ENCODE measurements around the gene WDR88. TPM values are rescaled to one million over a fixed set of nuclear protein-coding genes. Genes with fewer than 3 reads are reported as not detected.

Gene WDR88
- total RNA-seq, 1 experiment from 2014 or later: 0.20 TPM

DNA sequence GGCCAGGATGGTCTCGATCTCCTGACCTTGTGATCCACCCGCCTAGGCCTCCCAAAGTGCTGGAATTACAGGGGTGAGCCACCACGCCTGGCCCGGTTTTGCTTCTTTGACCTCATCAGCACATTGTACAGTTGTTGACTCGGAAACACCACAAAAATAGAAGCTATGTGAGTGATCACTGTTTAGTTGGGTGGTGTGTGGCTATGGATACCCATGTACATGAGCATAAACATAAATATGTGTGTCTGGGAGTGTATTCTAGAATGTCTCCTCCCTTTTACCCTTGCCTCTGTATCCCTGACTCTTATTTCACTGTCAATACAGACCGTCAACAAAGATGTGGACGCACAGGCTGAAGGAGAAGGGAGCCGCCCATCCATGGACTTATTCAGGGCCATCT lies 14.4 kb upstream of the WDR88 start:
- no peaks in the 10 kb centered on the region for H3K27me3 Mint-ChIP-seq (ENCODE audit: insufficient read depth, unreplicated experiment)
- no peak for DNase-seq
- Histone ChIP-seq H3K9me3 (no peaks in the 10 kb centered on the region), H3K4me3 (ENCODE audit: low read depth, low read length) (no peak overlapping the region), H3K36me3 (ENCODE audit: control insufficient read depth, insufficient read depth, low read length) (peaks cover 1% of the 10 kb centered on the region), H3K27me3 (replicated peaks; ENCODE audit: control insufficient read depth, insufficient read depth, low read length) (no peaks in the 10 kb centered on the region), H3K4me1 (no peaks in the 10 kb centered on the region)
- POLR2A ChIA-PET: no interaction called here
- no TSS peak for BruUV-seq (replicated peaks)
- CTCF ChIA-PET: no interaction called here
- TF ChIP-seq, protein P1, sequence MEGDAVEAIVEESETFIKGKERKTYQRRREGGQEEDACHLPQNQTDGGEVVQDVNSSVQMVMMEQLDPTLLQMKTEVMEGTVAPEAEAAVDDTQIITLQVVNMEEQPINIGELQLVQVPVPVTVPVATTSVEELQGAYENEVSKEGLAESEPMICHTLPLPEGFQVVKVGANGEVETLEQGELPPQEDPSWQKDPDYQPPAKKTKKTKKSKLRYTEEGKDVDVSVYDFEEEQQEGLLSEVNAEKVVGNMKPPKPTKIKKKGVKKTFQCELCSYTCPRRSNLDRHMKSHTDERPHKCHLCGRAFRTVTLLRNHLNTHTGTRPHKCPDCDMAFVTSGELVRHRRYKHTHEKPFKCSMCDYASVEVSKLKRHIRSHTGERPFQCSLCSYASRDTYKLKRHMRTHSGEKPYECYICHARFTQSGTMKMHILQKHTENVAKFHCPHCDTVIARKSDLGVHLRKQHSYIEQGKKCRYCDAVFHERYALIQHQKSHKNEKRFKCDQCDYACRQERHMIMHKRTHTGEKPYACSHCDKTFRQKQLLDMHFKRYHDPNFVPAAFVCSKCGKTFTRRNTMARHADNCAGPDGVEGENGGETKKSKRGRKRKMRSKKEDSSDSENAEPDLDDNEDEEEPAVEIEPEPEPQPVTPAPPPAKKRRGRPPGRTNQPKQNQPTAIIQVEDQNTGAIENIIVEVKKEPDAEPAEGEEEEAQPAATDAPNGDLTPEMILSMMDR (IDR thresholded peaks at IDR 0.05; ENCODE audit: insufficient read depth in 1 of 2, low read depth in 1 of 2, low read length in 1 of 2, severe bottlenecking in 1 of 2, unreplicated experiment in 1 of 2): no peak
- intact Hi-C loops (cut with micrococcal nuclease; ENCODE audit: unreplicated experiment): loop anchor here (5.0 kb wide), 1 partner anchor 70 kb away; no protein-coding TSS in a partner anchor
- no peaks in the 10 kb centered on the region for H3K9me3 Mint-ChIP-seq (ENCODE audit: unreplicated experiment)
- H3K4me3 Mint-ChIP-seq (ENCODE audit: unreplicated experiment): no peak overlapping the region
- peaks cover 7% of the 10 kb centered on the region for H3K4me1 Mint-ChIP-seq (ENCODE audit: low read depth, unreplicated experiment)
- H3K27ac Mint-ChIP-seq (ENCODE audit: unreplicated experiment): no peak overlapping the region
- H3K36me3 Mint-ChIP-seq (ENCODE audit: insufficient read depth, unreplicated experiment): peaks cover 75% of the 10 kb centered on the region

DNA sequence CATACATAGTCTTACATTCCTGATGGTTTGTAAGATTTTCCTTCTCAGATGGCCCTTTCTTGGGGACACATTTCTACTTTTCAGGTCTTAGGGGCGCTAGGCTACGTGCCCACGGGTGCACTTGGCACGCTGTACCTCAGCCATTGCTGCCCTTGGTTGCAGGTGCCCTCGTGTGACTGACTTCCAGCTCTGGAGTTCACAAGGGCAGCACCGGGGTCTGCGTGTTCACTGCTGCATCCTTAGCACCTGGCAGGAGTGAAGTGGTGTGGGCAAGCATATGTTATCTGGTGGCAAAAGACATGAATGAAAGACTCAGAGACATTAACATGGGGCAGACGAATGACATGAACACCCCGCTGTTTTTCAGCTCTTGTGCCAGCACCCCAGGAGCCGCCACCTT lies 13.3 kb upstream of the WDR88 start:
- peaks cover 7% of the 10 kb centered on the region for H3K4me1 Mint-ChIP-seq (ENCODE audit: low read depth, unreplicated experiment)
- H3K9me3 ChIP-seq: no peaks in the 10 kb centered on the region
- DNase-seq: no peak
- H3K4me1 ChIP-seq: no peaks in the 10 kb centered on the region
- no peaks in the 10 kb centered on the region for H3K27me3 Mint-ChIP-seq (ENCODE audit: insufficient read depth, unreplicated experiment)
- no peak overlapping the region for H3K4me3 Mint-ChIP-seq (ENCODE audit: unreplicated experiment)
- intact Hi-C loops (cut with micrococcal nuclease; ENCODE audit: unreplicated experiment): loop anchor here (1.0 to 5.0 kb wide), 3 partner anchors 71 to 146 kb away; partner anchors contain the start of gene FAAP24
- H3K9me3 Mint-ChIP-seq (ENCODE audit: unreplicated experiment): no peaks in the 10 kb centered on the region
- no peak overlapping the region for H3K4me3 ChIP-seq (ENCODE audit: low read depth, low read length)
- peak overlapping the region; percentile 54 for H3K27ac Mint-ChIP-seq (ENCODE audit: unreplicated experiment)
- BruUV-seq (replicated peaks): no TSS peak
- CTCF ChIA-PET: interaction anchor here (0.7 to 1.0 kb wide), 2 partner anchors 34 to 66 kb away, joined by 3 read pairs; no protein-coding TSS in a partner anchor
- no peaks in the 10 kb centered on the region for H3K27me3 ChIP-seq (replicated peaks; ENCODE audit: control insufficient read depth, insufficient read depth, low read length)
- TF ChIP-seq, protein P1 (IDR thresholded peaks at IDR 0.05; ENCODE audit: insufficient read depth in 1 of 2, low read depth in 1 of 2, low read length in 1 of 2, severe bottlenecking in 1 of 2, unreplicated experiment in 1 of 2): no peak
- POLR2A ChIA-PET: no interaction called here
- peaks cover 1% of the 10 kb centered on the region for H3K36me3 ChIP-seq (ENCODE audit: control insufficient read depth, insufficient read depth, low read length)
- peaks cover 76% of the 10 kb centered on the region for H3K36me3 Mint-ChIP-seq (ENCODE audit: insufficient read depth, unreplicated experiment)

DNA sequence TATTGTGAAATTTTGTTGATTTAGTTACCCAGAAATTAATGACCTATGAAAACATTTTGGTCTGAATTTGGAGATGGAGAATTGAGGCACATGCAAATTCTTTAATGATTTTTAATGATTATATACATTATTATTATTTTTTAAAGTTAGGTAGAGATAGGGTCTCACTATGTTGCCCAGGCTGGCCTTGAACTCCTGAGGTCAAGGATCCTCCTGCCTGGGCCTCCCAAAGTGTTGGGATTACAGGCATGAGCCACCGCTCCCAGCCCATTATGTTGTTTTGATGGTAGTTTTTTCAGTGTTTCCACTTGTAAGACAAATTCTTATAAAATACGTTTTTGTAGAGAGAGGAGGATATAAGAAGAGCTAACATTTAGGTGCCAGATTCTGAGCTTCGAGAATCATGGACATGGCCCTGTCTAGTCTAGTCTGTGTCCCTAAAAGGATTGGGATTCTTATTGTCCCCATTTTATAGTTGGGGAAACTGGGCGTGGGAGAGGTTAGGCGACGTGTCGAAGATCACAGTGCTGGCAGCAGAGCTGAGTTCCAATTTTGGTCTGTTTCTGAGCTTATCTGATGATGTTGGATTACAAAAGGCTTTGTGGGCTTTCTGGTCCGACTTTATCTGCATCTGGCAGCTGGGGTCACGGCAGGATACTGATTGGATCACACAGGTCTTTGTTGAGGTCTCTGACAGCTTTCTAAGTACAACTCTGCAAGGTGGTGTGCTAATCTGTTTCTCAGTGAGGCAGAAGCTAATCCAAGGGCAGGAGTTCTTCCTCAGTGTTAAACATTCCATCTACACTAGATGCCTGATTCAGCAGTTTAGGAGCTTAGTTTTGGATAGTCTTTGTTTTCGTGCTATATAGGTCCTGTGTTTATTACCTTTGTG lies 7.5 kb upstream of the WDR88 start:
- CTCF ChIA-PET: interaction anchor here (0.7 to 2.2 kb wide), 4 partner anchors 17 to 60 kb away, joined by 3 to 17 read pairs (median 6); no protein-coding TSS in a partner anchor
- no peak for DNase-seq
- Mint-ChIP-seq H3K4me1 (ENCODE audit: low read depth, unreplicated experiment) (peaks cover 10% of the 10 kb centered on the region), H3K27me3 (ENCODE audit: insufficient read depth, unreplicated experiment) (no peaks in the 10 kb centered on the region), H3K36me3 (ENCODE audit: insufficient read depth, unreplicated experiment) (peaks cover 71% of the 10 kb centered on the region), H3K27ac (ENCODE audit: unreplicated experiment) (no peak overlapping the region), H3K9me3 (ENCODE audit: unreplicated experiment) (no peaks in the 10 kb centered on the region), H3K4me3 (ENCODE audit: unreplicated experiment) (no peak overlapping the region)
- no peaks in the 10 kb centered on the region for H3K9me3 ChIP-seq
- no TSS peak for BruUV-seq (replicated peaks)
- H3K36me3 ChIP-seq (ENCODE audit: control insufficient read depth, insufficient read depth, low read length): peaks cover 1% of the 10 kb centered on the region
- H3K4me3 ChIP-seq (ENCODE audit: low read depth, low read length): no peak overlapping the region
- H3K4me1 ChIP-seq: peaks cover 8% of the 10 kb centered on the region
- intact Hi-C loops (cut with micrococcal nuclease; ENCODE audit: unreplicated experiment): loop anchor here (5.0 kb wide), 1 partner anchor 283 kb away; no protein-coding TSS in a partner anchor
- H3K27me3 ChIP-seq (replicated peaks; ENCODE audit: control insufficient read depth, insufficient read depth, low read length): no peaks in the 10 kb centered on the region
- POLR2A ChIA-PET: interaction anchor here (1.6 kb wide), 1 partner anchor 52 kb away, joined by 6 read pairs; no protein-coding TSS in a partner anchor
- TF ChIP-seq, protein P1 (IDR thresholded peaks at IDR 0.05; ENCODE audit: insufficient read depth in 1 of 2, low read depth in 1 of 2, low read length in 1 of 2, severe bottlenecking in 1 of 2, unreplicated experiment in 1 of 2): no peak

All from Caco-2 (cell line).